Stimulated activated CD4-positive, alpha-beta T cell treated with anti-CD3 and anti-CD28 coated beads, Interleukin-15, amount 100 ng/mL, for 48 hours (primary cell): ENCODE results near the gene FHIP1A.
"Not testable (repeated sequence)": the region's sequence is repeated elsewhere in the genome, so short reads cannot be mapped to it uniquely, and the experiment has no call there.

ENCODE experiments used
- DNase-seq, 2 donors: peaks; one replicate each; pipeline ENCODE4 v3.0.0-alpha.2; 2020; ENCODE audit warnings: low read depth in 2 of 2

The FHIP1A gene

GRCh38 chr4:151408630-151409469, at the start of gene FHIP1A:
Gene FHIP1A, plus strand, starts transcription at chr4:151409176. Its CDS starts 157,084 bp downstream, at chr4:151566260.
- DNase-seq = peak; percentile 54 to 65

DNA sequence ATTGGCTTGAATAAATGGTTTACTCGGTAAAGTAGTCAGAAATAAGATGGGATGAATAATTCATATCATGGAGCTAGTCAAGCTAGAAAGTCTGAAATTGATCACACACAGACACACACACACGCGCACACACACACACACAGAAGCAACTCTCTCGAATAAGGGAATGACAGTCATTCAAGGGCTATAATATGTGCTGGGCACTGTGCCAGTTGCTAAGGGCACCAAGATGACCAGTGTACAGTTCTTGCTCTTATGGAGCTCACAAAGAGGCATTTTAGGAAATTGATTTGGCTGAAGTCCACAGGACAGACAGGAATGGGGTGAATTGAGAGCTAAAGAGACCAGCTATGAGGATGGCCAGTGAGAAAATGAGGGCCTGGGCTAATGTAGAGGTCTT, 49.4 kb upstream of the FHIP1A start:
- DNase-seq = no peak

DNA sequence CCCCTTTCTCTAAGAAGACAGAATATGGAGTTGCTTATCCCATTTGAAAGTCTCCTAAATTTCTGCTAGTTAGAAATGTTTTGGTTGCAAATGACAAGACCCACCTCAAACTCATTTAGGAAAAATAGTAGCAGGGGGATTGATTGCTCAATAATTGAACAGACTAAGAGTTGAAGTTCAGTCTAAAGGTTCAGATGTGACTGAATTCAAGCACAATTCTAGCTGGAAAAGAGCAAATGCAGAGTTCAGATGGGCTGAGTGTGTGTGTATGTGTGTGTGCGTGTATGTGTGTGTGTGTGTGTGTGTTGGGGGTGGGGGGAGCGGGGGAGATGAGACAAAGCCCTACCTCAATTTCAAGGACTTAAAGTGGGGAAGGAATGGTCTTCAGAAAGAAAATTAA, 47.9 kb upstream of the FHIP1A start:
- no peak for DNase-seq

GRCh38 chr4:151361966-151362365, 47.0 kb upstream of the FHIP1A start:
- DNase-seq = no peak

DNA sequence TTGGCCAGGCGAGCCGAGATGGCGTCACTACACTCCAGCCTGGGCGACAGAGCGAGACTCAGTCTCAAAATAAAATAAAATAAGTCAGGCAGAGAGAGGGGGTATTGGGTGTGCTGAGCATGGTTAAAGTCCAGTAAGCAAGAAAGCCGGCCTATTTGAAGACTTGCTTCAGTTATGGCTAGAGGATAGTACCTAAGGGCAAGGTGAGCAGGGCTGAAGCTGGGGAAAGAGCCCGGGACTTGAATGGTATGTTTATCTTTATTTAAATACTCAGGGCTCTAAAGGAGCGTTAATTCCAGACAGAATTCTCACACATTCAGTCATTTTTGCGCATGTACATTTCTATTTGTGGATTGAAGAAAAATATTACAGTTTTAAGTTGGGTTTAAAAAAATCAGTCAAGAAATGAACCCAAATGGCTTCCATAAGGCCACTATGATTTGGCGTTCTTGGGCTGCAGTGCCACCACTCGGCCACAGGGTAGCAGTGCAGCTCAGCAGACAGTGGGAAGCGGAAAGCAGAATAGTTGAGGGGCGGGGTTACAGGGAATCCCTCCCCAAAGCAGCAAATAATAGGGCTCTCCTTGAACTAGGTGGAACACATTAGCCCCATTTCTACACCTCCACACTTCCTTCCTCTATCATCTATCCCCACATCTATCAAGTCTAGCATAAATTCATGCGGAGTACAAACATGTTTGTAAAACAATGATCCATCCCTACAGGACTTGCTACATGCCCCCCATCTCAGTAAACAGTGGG, 46.4 kb upstream of the FHIP1A start:
- peak; percentile 55 to 77 for DNase-seq

GRCh38 chr4:151376540-151376939, 32.4 kb upstream of the FHIP1A start:
- DNase-seq = no peak

- DNase-seq = no peak
Observed at GRCh38 chr4:151389311-151389710, 19.7 kb upstream of the FHIP1A start.

- not testable (repeated sequence) for DNase-seq
Observed at GRCh38 chr4:151389799-151390198, 19.2 kb upstream of the FHIP1A start.

DNA sequence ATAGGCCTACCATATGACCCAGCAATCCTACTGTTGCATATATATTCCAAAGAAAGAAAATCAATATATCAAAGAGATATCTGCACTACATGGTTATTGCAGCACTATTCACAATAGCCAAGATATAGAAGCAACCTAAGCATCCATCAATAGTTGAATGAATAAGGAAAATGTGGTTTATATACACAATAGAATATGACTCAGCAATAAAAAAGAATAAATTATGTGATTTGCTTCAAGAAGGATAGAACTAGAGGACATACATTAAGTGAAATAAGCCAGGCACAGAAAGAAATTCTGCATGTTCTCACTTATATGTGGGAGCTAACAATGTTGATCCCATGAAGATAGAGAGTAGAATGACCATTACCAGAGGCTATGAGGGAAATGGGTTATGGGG, 13.1 kb upstream of the FHIP1A start:
- DNase-seq = no peak

DNA sequence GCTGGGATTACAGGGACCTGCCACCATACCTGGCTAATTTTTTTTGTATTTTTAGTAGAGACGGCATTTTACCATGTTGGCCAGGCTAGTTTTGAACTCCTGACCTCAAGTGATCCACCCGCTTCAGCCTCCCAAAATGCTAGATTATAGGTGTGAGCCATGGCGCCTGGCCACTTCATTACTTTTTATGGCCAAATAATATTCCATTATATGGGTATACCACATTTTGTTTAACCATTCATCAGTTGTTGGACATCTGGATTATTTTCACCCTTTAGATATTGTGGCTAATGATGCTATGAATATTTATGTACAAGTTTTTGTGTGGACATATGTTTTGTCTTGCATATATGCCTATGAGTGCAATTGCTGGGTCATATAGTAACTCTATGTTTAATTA, 8.6 kb upstream of the FHIP1A start:
- no peak for DNase-seq

DNA sequence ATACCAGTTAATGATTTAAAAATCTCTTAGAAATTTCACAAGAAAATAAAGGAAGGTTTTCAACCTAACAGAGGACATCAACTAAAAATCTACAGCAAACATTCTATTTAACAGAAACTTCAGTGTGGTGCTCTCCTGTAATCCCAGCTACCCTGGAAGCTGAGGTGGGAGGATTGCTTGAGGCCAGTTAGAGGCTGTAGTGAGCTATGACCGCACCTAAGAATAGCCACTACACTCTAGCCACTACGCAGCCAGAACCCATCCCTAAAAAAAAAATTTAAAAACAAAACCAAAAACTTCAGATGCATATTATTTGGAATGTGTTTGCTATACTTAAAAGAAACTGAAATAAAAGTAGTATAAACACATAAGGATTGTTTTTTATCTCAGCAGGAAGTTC, 7.2 kb upstream of the FHIP1A start:
- DNase-seq = no peak

- no peak for DNase-seq
Observed at GRCh38 chr4:151402145-151402865, 6.7 kb upstream of the FHIP1A start.

- no peak for DNase-seq
Observed at GRCh38 chr4:151403656-151404055, 5.3 kb upstream of the FHIP1A start.

GRCh38 chr4:151404802-151405201, 4.2 kb upstream of the FHIP1A start:
- not testable (repeated sequence) for DNase-seq

DNA sequence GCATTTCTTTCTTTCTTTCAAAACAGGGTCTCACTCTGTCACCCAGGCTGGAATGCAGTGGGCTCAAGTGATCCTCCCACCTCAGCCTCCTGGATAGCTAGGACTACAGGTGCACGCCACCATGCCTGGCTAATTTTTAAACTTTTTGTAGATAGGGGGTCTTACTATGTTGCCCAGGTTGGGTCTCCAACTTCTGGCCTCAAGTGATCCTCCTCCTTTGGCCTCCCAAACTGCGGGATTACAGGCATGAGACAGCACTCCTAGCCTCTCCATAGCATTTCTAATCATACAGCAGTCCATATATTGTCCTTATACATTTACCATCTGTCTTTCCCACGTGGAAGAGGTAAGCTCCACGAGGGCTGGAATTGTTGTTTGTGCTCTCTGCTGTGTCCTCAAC, 2.0 kb upstream of the FHIP1A start:
- DNase-seq = no peak

- DNase-seq = peak in 1 of 2 donors; percentile 24
Observed at GRCh38 chr4:151407466-151408379, 1.3 kb upstream of the FHIP1A start.

DNA sequence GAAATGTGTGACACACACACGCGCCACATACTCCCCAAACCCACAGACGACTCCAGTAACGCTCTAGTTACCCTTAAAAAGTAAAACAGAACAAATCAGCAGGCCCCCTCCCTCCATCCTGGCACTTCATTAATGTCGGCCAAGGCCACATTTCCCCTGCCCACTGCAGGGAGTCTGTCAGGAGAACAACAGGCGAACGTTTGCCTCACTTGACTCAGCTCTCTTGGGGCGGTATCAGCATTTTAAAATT, 671 bp upstream of the FHIP1A start:
- DNase-seq = no peak

- no peak for DNase-seq
Observed at GRCh38 chr4:151409470-151410313, 716 bp downstream of the FHIP1A start.

DNA sequence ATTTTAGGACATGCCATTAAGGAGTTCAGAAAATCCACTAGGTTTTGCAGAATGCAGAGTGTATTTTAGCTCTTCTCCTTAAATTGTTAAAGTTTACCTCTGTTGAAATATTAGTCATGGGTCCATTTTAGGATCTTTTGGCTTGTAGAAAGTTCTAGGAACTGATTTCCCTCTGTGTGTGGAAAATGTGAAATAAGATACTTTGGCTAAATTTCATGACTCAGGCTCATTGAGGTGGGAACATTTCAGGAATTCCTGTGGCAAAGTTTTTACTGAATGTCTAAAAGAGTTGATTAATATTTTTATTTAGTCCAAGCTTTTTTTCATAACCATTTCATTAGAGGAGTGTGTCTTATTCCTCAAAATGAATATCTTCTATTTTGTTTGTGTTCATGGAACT, 7.0 kb downstream of the FHIP1A start:
- no peak for DNase-seq

- no peak for DNase-seq
Observed at GRCh38 chr4:151417164-151417571, 8.2 kb downstream of the FHIP1A start.
